Endodermal cell (in vitro differentiated cells): ENCODE results near the gene ERVW-1. TPM values are rescaled to one million over a fixed set of nuclear protein-coding genes. Genes with fewer than 3 reads are reported as not detected.

Experiments
- DNase-seq: peaks from one replicate; pipeline ENCODE4 v3.0.0-alpha.2; 2017
- H3K27ac ChIP-seq: 2 replicates; pipeline ENCODE4 v1.5.1; 2013; ENCODE audit warnings: mild to moderate bottlenecking, low read depth, low read length, moderate library complexity
- H3K27me3 ChIP-seq: 2 replicates; pipeline ENCODE4 v1.6.1; 2013; ENCODE audit warnings: mild to moderate bottlenecking, low read length, moderate library complexity; ENCODE audit not compliant: insufficient read depth, control insufficient read depth, poor library complexity, severe bottlenecking
- H3K36me3 ChIP-seq: 2 replicates; pipeline ENCODE4 v1.7.0; 2013; ENCODE audit warnings: mild to moderate bottlenecking, low read length, moderate library complexity; ENCODE audit not compliant: control insufficient read depth, insufficient read depth
- H3K4me1 ChIP-seq: one replicate; pipeline ENCODE4 v1.7.0; 2013; ENCODE audit warnings: low read length; ENCODE audit not compliant: control insufficient read depth, insufficient read depth
- H3K4me3 ChIP-seq: 2 replicates; pipeline ENCODE4 v1.5.1; 2013; ENCODE audit warnings: mild to moderate bottlenecking, low read length, moderate library complexity
- H3K9ac ChIP-seq: 2 replicates; pipeline ENCODE4 v1.6.1; 2013; ENCODE audit warnings: mild to moderate bottlenecking, low read length, moderate library complexity; ENCODE audit not compliant: poor library complexity, severe bottlenecking; ENCODE audit errors: extremely low read depth
- H3K9me3 ChIP-seq: 2 replicates; pipeline ENCODE4 v1.6.1; 2013; ENCODE audit warnings: mild to moderate bottlenecking, low read length, moderate library complexity; ENCODE audit not compliant: control insufficient read depth
- H3K27ac Mint-ChIP-seq: 2 replicates; pipeline ENCODE4 v1.8.0; 2020; ENCODE audit warnings: mixed read lengths
- H3K27me3 Mint-ChIP-seq: 2 replicates; pipeline ENCODE4 v1.8.0; 2021; ENCODE audit warnings: mild to moderate bottlenecking, mixed read lengths; ENCODE audit not compliant: insufficient read depth
- H3K36me3 Mint-ChIP-seq: 2 replicates; pipeline ENCODE4 v1.8.0; 2020; ENCODE audit warnings: low read depth, mixed read lengths
- H3K4me1 Mint-ChIP-seq: 2 replicates; pipeline ENCODE4 v1.8.0; 2020; ENCODE audit warnings: mixed read lengths
- H3K4me3 Mint-ChIP-seq: 2 replicates; pipeline ENCODE4 v1.8.0; 2020; ENCODE audit warnings: mild to moderate bottlenecking, moderate library complexity, mixed read lengths
- H3K9me3 Mint-ChIP-seq: 2 replicates; pipeline ENCODE4 v1.8.0; 2020; ENCODE audit warnings: mild to moderate bottlenecking, mixed read lengths
- CTCF ChIP-seq: fragments of 200-600 bp; sonication (generic); conservative IDR thresholded peaks from 2 replicates; pipeline ENCODE4 v1.5.0; 2021; ENCODE audit warnings: antibody characterized with exemption, mild to moderate bottlenecking
- WGBS, 2 experiments: methylation state at CpG; one replicate each; pipeline versions ENCODE4 v1.1.5 to v1.1.7; 2013; ENCODE audit warnings: missing lambda C conversion rate in 2 of 2, mixed read lengths in 1 of 2; ENCODE audit not compliant: insufficient coverage in 1 of 2, insufficient read length in 1 of 2; 5-methylcytosine and 5-hydroxymethylcytosine counted together
- total RNA-seq, 2 donors: library from RNA; stranded (reverse); fragmentation: NEBNext Ultra II Directional in 1 of 2; extraction: Animal tissue kit (Norgen Biotek cat#: 25700) in 1 of 2; gene quantifications; 2 replicates in 1 of 2; 3 replicates in 1 of 2; pipeline ENCODE4 v1.2.1, GENCODE V29; 2021

ERVW-1 gene
- total RNA-seq, 2 donors from 2014 or later: 1.6 to 2.2 TPM

DNA sequence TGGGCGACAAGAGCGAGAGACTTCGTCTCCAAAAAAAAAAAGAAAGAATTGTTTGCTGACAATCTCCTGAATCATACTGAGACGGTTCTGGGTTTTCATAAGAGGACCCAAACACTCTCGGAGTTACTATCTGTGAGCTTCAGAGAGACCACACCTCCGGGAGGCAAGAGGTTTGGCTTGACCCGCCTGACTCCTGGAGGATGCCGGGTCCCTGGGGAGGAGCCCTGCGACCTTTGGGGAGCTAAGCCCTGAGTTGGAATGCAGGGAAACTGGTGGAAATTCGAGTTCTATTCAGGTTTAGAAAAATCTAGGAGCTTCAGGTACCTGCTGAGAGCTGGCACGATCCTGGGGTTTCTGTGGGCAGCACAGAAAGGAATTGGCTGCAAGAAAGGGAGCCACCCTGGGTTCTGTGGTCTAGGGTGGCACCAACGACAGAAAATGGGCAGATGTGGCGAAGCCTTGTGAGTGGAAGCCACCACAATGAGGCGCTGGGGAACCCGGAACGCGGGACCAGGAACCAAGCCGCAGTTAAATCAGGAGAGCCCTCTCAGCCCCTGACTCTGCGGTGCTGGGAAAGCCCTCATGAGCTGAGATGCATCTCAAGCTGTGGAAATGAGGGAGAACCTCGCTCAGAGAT is 52.3 kb downstream of the ERVW-1 start:
- Histone ChIP-seq H3K9me3 (no peaks in the 10 kb centered on the region), H3K27me3 (no peaks in the 10 kb centered on the region), H3K27ac (no peak overlapping the region), H3K36me3 (no peaks in the 10 kb centered on the region), H3K4me1 (no peaks in the 10 kb centered on the region), H3K9ac (no peak overlapping the region), H3K4me3 (no peak overlapping the region)
- 85 to 86% methylated on average over 17 to 20 of the region's 20 CpGs for WGBS, 2 experiments
- Mint-ChIP-seq H3K9me3 (no peaks in the 10 kb centered on the region), H3K4me1 (peaks cover 7% of the 10 kb centered on the region), H3K27me3 (peaks cover 2% of the 10 kb centered on the region), H3K4me3 (peak overlapping the region; percentile 67), H3K27ac (no peak overlapping the region), H3K36me3 (no peaks in the 10 kb centered on the region)
- peak; percentile 33 for TF ChIP-seq CTCF
- peak; percentile 80 for DNase-seq

GRCh38 chr7:92423710-92424131 is 54.0 kb downstream of the ERVW-1 start:
- no peak for TF ChIP-seq CTCF
- Mint-ChIP-seq H3K27me3 (peaks cover 2% of the 10 kb centered on the region), H3K36me3 (no peaks in the 10 kb centered on the region), H3K27ac (peak overlapping the region; percentile 2), H3K4me3 (peak overlapping the region; percentile 67), H3K4me1 (peaks cover 7% of the 10 kb centered on the region), H3K9me3 (no peaks in the 10 kb centered on the region)
- H3K9me3 ChIP-seq: no peaks in the 10 kb centered on the region
- H3K27ac ChIP-seq: no peak overlapping the region
- H3K4me1 ChIP-seq: no peaks in the 10 kb centered on the region
- H3K4me3 ChIP-seq: peak overlapping the region; percentile 77
- DNase-seq: no peak
- no peak overlapping the region for H3K9ac ChIP-seq
- WGBS, 2 experiments: 90 to 94% methylated on average over 5 of the region's 5 CpGs
- no peaks in the 10 kb centered on the region for H3K27me3 ChIP-seq
- H3K36me3 ChIP-seq: no peaks in the 10 kb centered on the region

GRCh38 chr7:92422926-92423325 is 54.8 kb downstream of the ERVW-1 start:
- DNase-seq: no peak
- H3K9me3 Mint-ChIP-seq: no peaks in the 10 kb centered on the region

More at GRCh38 chr7:92422926-92423325, 54.8 kb downstream of the ERVW-1 start:
- H3K4me3 ChIP-seq: no peak overlapping the region
- Mint-ChIP-seq H3K27ac (no peak overlapping the region), H3K36me3 (no peaks in the 10 kb centered on the region), H3K27me3 (peaks cover 2% of the 10 kb centered on the region), H3K4me3 (no peak overlapping the region), H3K4me1 (peaks cover 7% of the 10 kb centered on the region)
- no peak overlapping the region for H3K27ac ChIP-seq
- no peaks in the 10 kb centered on the region for H3K9me3 ChIP-seq
- H3K27me3 ChIP-seq: no peaks in the 10 kb centered on the region
- no peak for TF ChIP-seq CTCF
- H3K9ac ChIP-seq: no peak overlapping the region
- WGBS, 2 experiments: 93 to 100% methylated on average over 1 to 6 of the region's 6 CpGs
- no peaks in the 10 kb centered on the region for H3K36me3 ChIP-seq
- no peaks in the 10 kb centered on the region for H3K4me1 ChIP-seq
